GM18499 (cell line): Measurements from ENCODE around the gene RPS8.
A peak's percentile ranks its signal among the peaks of the same experiment; 100 is the strongest.
"Not testable (repeated sequence)": the region's sequence is repeated elsewhere in the genome, so short reads cannot be mapped to it uniquely, and the experiment has no call there.

Experiments used
- ATAC-seq: cut with Tn5 transposase; IDR thresholded peaks from one replicate; pipeline ENCODE4 v1.9.1; 2021; ENCODE audit warnings: moderate number of reproducible peaks; ENCODE audit not compliant: insufficient read depth, unreplicated experiment

Gene RPS8

DNA sequence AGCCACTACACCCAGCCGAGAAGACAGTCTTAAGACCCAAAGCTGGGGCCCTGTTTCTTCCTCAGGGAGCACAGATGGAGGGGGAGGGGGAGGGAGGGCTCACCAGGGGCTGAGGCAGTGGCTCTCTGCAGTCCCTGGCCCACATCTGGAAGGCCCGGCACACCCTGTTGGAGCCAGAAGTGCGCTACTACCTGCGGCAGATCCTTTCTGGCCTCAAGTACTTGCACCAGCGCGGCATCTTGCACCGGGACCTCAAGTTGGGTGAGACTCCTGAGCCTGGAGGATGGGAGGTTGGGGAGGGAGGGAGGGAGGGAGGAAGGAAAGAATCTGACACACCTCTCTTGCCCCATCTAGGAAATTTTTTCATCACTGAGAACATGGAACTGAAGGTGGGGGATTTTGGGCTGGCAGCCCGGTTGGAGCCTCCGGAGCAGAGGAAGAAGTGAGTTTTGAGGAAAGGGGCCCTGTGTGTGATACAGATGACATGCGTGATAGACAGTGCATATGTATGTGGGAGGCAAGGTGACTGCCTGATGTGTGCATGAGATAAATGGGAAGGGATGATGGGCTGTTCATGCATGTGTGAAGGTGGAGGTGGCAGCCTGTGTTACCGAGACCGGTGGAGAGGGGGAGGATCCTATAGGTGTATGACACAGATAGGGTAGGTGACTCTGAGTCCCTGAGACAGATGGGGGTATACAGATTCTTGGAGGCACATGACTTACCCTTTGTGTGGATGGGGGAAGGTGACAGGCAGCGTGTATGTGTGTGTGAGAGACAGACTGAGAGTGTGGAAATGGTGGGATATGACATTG, 26.4 kb downstream of the RPS8 start:
- ATAC-seq, result no peak

DNA sequence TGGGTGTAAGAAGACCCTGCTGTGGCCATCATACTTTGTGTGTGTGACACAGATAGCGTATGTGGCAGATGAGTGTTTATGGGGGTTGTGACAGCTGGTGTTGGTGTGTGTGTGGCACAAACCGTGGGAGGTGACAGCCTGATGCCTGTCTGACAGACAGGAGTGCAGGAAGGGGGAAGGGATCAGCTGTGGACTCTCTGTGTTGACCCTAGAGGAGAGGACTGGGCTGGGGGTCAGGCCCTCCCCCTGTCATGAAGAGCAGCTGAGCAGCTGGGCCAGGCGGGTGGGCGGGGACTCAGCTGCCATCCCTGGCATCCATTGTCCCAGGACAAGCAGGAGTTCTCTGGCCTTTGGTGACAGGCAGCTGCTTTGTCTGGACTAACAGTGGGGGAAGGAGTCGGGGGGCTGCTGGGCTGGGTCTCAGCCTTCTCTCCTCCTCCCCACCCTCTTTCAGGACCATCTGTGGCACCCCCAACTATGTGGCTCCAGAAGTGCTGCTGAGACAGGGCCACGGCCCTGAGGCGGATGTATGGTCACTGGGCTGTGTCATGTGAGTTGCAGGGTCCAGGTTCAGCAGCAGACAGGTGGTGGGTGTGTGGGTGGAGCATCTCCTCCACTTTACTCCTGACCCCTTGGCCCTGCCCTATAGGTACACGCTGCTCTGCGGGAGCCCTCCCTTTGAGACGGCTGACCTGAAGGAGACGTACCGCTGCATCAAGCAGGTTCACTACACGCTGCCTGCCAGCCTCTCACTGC, 27.1 kb downstream of the RPS8 start:
- ATAC-seq, result no peak

DNA sequence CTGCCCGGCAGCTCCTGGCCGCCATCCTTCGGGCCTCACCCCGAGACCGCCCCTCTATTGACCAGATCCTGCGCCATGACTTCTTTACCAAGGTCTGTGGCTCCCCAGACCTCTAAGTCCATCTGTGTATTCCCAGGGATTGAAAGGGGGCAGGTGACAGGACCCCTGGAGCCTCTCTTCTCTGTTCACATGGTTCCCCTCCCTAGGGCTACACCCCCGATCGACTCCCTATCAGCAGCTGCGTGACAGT, 27.6 kb downstream of the RPS8 start:
- no peak for ATAC-seq

DNA sequence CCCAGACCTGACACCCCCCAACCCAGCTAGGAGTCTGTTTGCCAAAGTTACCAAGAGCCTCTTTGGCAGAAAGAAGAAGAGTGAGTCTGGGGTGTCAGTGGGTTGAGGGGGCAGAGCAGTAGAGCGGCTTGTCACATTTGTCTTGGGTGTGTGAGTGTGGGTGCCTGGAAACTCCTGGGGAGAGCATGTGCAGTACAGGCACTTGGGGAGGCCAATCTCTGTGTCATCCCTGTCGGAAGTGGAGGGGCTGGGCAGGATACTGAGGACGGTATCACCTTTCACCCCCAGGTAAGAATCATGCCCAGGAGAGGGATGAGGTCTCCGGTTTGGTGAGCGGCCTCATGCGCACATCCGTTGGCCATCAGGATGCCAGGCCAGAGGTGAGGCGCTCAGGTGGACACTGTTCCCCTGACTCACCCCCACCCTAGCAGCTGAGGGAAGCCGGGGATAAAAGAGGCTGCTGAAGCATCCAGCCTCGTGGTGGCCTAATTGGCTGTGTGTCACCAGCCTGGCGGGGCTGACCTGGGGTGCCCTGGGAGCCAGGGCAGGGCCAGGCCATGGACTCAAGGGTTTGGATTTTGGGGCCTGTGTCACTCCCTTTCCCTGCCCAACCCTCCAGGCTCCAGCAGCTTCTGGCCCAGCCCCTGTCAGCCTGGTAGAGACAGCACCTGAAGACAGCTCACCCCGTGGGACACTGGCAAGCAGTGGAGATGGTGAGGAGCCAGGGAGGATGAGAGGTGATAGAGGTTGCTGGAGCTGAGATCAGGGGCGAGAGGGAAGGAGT, 28.2 kb downstream of the RPS8 start:
- ATAC-seq, result no peak

DNA sequence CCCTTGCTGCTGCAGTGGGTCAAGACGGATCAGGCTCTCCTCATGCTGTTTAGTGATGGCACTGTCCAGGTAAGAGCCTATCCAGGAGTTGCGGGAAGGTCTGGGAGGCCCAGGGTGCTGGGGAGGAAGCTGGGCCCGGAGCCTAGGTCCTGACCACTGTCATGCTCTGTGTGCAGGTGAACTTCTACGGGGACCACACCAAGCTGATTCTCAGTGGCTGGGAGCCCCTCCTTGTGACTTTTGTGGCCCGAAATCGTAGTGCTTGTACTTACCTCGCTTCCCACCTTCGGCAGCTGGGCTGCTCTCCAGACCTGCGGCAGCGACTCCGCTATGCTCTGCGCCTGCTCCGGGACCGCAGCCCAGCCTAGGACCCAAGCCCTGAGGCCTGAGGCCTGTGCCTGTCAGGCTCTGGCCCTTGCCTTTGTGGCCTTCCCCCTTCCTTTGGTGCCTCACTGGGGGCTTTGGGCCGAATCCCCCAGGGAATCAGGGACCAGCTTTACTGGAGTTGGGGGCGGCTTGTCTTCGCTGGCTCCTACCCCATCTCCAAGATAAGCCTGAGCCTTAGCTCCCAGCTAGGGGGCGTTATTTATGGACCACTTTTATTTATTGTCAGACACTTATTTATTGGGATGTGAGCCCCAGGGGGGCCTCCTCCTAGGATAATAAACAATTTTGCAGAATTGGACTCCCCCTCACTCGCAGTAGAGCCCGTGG, 30.1 kb downstream of the RPS8 start:
- ATAC-seq, result no peak

DNA sequence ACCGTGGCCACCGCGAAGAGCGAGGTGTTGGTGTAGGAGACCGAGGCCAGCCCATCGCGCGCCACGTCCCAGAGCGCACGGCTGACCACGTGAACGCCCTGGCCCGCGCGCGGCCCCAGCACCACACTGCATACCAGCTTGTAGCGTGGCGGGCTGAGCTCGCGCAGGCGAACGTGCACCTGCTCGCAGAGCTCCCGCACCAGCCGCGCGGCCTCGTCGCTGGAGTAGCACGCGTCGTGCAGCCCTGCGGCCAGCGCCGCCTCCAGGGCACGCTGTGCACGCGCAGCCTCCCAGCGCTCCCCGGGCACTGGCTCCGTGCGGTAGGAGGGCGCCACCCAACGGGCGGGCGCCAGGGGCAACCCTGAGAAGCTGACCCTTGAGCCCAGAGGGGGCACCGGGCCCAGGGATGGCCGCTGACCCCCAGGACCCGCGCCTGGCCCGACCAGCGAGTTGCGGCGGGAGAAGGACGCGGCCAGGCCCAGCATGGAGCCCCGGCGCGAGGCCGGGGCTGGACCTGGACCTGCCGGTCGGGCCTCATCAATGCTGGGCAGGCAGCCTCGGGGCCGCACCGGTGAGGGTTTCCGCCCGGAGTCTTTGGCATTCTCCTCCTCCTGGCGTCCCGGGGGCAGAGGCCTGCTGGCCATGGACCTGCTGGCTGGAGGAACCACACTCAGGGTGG, 30.8 kb downstream of the RPS8 start:
- ATAC-seq, result no peak

DNA sequence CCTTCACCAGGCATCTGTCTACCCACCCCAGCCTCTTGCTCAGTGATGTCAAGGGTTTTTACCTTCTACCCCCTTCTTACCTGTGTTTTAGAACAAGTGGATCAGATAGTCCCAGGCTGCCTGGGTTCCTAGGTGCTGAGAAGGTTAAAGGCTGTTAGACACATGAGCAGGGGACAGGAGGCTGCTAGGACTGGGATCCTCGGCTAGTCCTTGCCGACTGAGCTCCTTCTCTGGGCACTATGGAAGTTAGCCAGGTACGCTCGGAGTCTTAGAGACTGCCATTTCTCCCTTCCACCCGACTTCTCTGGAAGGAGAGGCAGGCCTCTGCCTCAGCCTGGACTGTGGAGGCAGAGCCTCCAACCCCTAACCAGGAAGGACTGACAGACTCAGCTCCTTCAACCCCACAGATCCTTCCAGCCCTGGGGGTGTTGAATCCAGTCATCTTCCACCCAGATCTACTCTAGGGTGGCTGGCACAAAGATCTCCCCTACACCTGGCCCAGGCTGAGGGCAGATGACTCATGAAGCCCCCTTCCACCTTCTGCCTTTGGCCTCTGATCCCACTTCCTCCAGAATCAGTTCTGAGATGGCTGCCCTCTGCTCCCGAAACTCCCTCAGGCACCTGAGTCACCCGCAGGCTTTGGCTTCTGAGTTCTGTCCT, 31.5 kb downstream of the RPS8 start, which contains the start of gene DYNLT4:
Gene DYNLT4 (minus strand): TSS at position 648 of the 660 bp plus-strand sequence. CDS start 683 bp downstream, outside the sequence.
- no peak for ATAC-seq

DNA sequence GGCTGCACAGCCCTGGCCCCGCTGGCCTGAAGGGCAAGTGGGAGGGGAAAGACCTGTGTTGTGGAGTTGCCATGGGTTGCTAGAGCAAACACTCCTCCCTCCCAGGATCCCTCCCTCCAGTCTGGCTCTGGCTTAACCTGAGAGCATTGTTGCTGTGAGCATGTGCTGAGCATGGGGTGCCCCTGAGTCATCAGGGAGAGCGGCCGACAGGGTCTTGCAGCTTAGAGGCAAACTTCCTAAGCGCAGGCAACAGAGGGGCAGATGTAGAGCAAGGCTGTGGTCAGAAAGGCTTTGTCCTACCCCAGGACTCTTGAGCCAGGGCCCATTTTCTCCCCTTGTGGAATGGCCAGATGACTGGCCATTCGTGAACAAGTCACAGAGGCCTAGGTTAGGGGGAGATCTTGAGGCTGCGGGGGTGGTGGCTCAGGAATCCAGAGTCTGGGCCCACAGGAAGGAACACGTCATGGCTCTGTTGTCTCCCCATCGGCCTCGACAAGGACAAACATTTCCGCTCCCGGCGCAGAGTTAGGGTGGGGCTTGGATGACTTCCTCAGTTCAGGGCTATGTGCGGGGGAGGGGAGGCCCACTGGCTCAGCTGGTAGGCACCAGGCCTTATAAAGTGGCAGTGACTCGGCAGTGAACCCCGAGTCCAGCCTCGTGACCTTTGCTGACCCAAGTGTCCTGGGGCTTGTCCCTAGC, 32.2 kb downstream of the RPS8 start:
- ATAC-seq, result no peak

DNA sequence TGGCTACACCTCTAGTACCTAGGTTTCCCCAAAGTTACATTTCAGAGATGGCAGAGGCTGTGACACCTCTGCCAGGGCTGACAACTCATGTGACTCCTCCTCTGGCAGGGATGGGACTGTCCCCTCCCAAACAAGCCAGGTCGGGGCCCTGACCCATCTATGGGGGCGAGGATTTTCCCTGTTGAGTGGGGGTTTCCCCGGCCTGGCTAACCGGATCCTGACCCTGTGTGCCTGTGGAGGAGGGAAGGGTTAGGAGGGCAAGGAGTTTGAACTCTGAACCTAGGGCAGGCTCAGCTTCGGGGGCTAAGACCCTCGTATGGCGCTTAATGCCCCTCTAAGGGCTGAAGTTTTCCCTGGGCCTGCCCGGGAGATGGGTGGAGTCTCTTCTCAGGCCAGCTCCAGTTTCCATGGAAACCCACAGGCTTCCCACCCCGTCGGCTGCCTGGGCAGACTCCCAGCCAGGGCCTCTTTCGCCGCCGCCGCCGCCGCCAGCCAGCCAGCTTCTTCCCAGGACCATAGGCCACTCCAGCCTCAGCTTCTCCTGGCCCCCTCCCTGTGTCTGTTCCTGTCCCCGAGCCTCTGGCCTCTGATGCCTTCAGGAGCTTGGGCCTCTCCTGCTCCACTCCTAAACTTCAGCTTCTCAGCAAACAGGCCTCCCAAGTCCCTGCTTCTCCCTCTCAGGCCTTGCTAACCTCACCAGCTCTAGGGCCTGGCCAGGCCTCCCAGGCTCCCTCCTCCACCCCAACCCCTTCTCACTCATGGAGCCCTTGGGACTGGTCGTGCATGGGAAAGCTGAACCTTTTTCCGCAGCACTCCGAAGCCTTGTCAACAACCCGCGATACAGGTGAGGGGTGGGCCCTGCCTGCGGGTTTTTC, 33.0 kb downstream of the RPS8 start, which contains the start of gene BTBD19:
Gene BTBD19 (plus strand): TSS at position 461 of the 875 bp plus-strand sequence. CDS start 298 bp downstream, at position 759.
- no peak for ATAC-seq

DNA sequence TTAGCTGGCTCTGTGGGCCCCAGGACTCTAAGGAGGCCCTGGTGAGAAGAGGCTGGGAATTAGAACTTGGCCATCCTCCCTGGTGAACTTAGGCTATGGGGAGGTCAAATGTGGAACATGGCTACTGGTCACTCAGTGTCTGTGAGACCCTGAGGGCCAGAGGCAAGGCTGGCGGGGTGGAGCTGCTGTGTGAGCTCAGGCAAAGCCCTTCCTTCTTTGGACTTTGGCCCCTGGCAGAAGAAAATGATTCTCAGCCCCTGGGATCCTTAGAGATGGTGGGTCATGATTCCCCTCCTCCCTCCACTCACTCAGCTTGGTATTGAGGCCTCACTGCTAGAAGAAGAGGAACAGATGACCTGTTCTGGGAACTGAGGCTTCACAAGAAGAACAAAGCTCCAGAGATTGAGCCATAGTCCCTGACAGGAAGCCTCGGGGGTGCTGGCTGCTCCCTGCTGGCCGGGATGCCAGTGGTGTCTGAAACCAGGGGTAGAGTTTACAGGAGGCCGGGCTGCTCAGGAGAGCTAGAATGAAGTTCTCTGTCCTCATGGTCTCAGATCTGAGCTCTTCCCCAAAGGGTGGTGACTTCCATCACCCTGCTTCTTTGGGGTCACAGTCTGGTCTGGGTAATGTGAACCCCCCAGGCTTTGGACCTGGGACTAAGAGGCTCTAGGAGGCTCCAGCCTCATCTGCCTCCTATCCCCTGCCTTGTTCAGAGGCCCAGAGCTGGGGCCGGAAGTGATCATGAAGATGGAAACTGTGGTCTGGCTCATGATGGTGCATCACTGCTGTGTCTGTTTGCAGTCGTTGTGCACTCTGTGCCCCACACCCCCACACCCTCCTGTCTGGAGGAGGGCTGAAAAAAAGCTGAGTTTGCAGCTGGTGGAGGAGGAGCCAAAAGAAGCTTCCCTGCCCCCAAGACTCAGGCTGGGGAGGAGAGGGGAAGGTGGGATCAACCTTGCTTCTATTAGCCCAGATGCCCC, 33.9 kb downstream of the RPS8 start:
- ATAC-seq, result peak; percentile 39

DNA sequence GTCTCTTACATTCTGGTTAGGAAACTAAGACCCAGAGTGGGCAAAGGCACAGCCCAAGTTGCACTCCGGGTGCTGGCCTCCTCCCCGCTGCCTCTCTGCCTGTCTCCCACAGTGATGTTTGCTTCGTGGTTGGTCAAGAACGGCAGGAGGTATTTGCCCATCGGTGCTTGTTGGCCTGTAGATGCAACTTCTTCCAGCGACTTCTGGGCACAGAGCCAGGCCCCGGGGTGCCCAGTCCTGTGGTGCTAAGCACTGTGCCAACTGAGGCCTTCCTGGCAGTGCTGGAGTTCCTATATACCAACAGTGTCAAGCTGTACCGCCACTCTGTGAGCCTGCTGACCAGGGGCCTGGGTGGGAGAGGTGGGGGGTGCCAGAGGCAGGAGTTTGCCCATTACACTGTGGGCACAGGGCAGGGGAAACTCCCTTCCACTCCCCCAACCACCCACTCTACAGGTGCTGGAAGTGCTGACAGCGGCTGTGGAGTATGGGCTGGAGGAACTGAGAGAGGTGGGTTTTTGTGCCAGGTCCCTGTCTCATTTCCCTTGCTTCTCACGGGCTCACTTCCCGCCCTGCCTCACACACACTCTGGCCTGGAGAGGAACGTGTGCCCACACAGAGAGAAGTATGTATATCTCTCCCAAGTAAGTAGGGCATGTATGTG, 34.9 kb downstream of the RPS8 start:
- no peak for ATAC-seq

DNA sequence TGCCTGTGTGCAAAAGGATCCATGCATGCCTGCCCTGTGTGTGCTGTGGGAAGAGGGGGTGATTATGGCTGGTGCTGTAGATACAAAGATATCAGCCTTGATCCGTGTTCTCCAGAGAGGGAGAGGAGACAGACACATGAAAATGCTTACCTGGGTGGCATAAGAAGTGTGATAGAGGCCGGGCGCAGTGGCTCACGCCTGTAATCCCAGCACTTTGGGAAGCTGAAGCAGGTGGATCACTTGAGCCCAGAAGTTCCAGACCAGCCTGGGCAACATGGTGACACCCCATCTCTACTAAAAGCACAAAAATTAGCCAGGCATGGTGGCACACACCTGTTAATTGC, 35.4 kb downstream of the RPS8 start:
- not testable (repeated sequence) for ATAC-seq

DNA sequence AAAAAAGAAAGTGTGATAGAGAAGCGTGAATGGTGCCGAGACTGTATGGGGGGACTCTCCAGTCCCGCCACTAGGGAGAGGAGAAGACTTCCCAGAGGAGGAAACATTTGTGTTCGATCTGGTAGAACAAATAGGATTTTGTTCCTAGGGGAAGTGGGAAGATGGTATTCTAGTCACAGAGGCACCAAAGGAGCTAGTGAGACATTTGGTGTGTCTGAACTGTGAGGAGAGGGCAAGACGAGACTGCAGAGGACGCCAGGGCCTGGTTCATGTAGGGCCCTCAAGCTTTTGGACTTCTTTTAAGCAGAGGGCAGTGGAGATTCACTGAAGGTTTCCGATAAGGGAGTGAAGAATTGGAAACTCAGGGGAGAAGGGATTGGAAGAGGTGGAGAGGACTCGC, 35.9 kb downstream of the RPS8 start:
- ATAC-seq, result no peak

DNA sequence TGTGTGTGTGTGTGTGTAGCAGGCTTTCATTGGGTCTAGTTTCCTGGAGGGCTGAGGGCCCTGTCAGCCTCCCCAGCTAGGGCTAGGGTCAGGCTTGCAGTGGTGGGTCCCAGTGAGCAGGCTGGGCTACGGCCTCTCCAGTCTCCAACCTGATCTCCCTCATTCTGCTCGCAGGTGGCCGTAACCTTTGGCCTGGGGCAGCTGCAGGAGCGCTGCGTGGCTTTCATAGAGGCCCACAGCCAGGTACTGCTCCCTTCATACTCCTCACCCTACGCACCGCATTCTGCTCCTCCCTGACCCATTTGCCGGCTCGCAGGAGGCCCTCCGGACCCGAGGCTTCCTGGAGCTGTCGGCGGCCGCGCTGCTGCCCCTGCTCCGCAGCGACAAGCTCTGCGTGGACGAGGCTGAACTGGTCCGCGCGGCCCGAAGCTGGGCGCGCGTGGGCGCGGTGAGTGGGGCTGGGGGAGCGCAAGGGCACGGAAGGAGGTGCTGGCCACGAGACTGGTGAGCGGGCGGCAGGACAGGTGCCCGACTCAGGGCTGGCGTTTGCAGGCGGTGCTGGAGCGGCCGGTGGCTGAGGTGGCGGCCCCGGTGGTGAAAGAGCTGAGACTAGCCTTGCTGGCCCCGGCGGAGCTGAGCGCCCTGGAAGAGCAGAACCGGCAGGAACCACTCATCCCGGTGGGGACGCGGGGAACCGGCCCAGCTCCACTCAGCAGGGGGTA, 37.6 kb downstream of the RPS8 start:
- no peak for ATAC-seq

DNA sequence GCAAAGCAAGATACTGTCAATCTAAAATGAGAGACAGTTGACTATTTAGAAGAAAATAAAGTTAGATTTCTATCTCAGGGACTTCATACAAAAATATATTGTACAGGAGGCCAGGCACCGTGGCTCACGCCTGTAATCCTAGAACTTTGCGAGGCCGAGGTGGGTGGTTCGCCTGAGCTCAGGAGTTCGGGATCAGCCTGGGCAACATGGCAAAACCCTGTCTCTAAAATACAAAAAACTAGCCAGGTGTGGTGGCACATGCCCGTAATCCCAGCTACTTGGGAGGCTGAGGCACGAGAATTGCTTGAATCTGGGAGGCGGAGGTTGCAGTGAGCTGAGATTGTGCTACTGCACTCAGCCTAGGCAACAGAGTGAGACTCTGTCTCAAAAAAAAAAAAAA, 40.6 kb downstream of the RPS8 start:
- not testable (repeated sequence) for ATAC-seq

DNA sequence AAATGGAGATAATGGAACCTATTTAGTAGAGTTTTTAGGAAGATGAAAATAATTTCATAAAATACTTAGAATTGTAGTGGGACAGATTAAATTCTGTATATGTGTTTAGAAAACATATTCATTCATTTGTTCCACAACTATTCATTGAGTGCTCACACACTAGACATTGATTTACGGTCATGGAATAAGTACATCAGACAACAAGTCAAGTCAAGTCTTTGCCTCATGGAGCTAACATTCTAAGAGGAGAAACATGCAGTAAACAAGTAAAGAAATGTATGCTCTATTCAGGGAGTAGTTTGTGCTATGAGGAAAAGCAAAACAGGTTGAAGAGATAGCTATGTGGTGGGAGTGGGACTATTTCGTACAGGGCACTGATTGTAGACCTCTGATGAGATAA, 42.0 kb downstream of the RPS8 start:
- no peak for ATAC-seq
